Neural cell (in vitro differentiated cells): ENCODE measurements around the gene LHX4.

Experiments
- CTCF ChIP-seq: fragments of 450-650 bp; IDR thresholded peaks from 2 replicates; pipeline ENCODE4 v1.5.1; 2014; ENCODE audit warnings: antibody characterized with exemption, mild to moderate bottlenecking, moderate library complexity; ENCODE audit not compliant: poor library complexity, severe bottlenecking
- EP300 ChIP-seq: fragments of 450-650 bp; conservative IDR thresholded peaks from 2 replicates; pipeline ENCODE4 v1.6.1; 2014; ENCODE audit warnings: antibody characterized with exemption, mild to moderate bottlenecking, moderate library complexity; ENCODE audit not compliant: poor library complexity, severe bottlenecking
- EZH2 ChIP-seq: fragments of 200-600, 300-800 bp; shearing (Covaris generic), sonication (generic); IDR thresholded peaks from 2 replicates; pipeline ENCODE4 v1.6.1; 2014; ENCODE audit warnings: antibody characterized with exemption, low read length, borderline replicate concordance, mild to moderate bottlenecking; ENCODE audit not compliant: insufficient read depth, poor library complexity, severe bottlenecking
- POLR2AphosphoS5 ChIP-seq: IDR thresholded peaks from 2 replicates; pipeline ENCODE4 v1.6.1; 2012
- RAD21 ChIP-seq: fragments of 450-650 bp; conservative IDR thresholded peaks from 2 replicates; pipeline ENCODE4 v1.6.1; 2014; ENCODE audit warnings: antibody characterized with exemption, mild to moderate bottlenecking, moderate library complexity

- TF ChIP-seq CTCF (no peak), EZH2 (no peak), POLR2AphosphoS5 (no peak), RAD21 (no peak), EP300 (no peak)
Observed at GRCh38 chr1:180327089-180327488, 97.0 kb downstream of the LHX4 start.
